ENCODE data around the gene ITPK1. TPM values are rescaled to one million over a fixed set of nuclear protein-coding genes. Genes with fewer than 3 reads are reported as not detected.

The ITPK1 gene
- total RNA-seq, 1 experiment from 2014 or later, result 25.9 TPM

DNA sequence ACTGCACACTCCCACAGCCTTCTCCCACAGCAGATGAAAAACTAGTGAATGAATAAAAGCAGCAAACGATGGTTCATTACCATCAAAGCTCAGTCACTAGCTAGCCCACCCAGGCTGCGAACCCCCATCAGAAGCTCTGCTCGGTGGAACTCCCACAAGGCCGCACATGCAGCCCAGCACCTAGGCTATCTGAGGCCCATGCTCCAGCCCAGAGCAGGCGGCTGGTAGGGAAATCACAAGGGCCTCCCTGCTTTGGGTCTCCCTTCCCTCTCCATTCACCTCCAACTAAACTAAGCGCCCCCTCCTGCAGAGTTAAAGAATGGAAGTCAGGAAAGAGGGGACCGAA is 69.0 kb downstream of the ITPK1 start:
- no TSS peak for BruUV-seq (replicated peaks)

GRCh38 chr14:93045965-93046704 is 69.6 kb downstream of the ITPK1 start:
- Histone ChIP-seq H3K36me3 (ENCODE audit: control insufficient read depth, insufficient read depth, low read length) (no peaks in the 10 kb centered on the region), H3K4me1 (ENCODE audit: control insufficient read depth, insufficient read depth, low read length) (0 out of 2 replicates have a peak, but pooled peaks cover 3% of the 10 kb centered on the region), H3K27ac (ENCODE audit: low read length) (no peak overlapping the region), H3K9me3 (ENCODE audit: control insufficient read depth, insufficient read depth, low read depth, low read length) (no peaks in the 10 kb centered on the region), H3K4me3 (ENCODE audit: low read depth in 2 of 2, low read length in 2 of 2) (no peak overlapping the region), H3K27me3 (ENCODE audit: control insufficient read depth, insufficient read depth, low read length) (no peaks in the 10 kb centered on the region)
- POLR2A ChIA-PET, result no interaction called here
- ATAC-seq (no peak), DNase-seq (ENCODE audit: low read depth, low spot score) (no peak)
- no TSS peak for BruUV-seq (replicated peaks)
- intact Hi-C loops (cut with micrococcal nuclease; ENCODE audit: unreplicated experiment) (no loop called here), in situ Hi-C loops (cut with HindIII; ENCODE audit: low pct_unique_long_range_greater_than_20kb, low sequenced_read_pairs) (no loop called here)
- TF ChIP-seq, protein P1, sequence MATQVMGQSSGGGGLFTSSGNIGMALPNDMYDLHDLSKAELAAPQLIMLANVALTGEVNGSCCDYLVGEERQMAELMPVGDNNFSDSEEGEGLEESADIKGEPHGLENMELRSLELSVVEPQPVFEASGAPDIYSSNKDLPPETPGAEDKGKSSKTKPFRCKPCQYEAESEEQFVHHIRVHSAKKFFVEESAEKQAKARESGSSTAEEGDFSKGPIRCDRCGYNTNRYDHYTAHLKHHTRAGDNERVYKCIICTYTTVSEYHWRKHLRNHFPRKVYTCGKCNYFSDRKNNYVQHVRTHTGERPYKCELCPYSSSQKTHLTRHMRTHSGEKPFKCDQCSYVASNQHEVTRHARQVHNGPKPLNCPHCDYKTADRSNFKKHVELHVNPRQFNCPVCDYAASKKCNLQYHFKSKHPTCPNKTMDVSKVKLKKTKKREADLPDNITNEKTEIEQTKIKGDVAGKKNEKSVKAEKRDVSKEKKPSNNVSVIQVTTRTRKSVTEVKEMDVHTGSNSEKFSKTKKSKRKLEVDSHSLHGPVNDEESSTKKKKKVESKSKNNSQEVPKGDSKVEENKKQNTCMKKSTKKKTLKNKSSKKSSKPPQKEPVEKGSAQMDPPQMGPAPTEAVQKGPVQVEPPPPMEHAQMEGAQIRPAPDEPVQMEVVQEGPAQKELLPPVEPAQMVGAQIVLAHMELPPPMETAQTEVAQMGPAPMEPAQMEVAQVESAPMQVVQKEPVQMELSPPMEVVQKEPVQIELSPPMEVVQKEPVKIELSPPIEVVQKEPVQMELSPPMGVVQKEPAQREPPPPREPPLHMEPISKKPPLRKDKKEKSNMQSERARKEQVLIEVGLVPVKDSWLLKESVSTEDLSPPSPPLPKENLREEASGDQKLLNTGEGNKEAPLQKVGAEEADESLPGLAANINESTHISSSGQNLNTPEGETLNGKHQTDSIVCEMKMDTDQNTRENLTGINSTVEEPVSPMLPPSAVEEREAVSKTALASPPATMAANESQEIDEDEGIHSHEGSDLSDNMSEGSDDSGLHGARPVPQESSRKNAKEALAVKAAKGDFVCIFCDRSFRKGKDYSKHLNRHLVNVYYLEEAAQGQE (IDR thresholded peaks at IDR 0.05; ENCODE audit: insufficient read depth in 1 of 2, low read depth in 2 of 2, low read length in 1 of 2), result no peak
- CTCF ChIA-PET, result interaction anchor here (0.6 kb wide), 1 partner anchor 278 kb away, joined by 4 read pairs; no protein-coding TSS in a partner anchor

More for the DNA sequence above, 69.0 kb downstream of the ITPK1 start:
- ChIA-PET POLR2A (interaction anchor here (0.6 kb wide), 1 partner anchor 109 kb away, joined by 5 read pairs; no protein-coding TSS in a partner anchor), CTCF (interaction anchor here (0.6 kb wide), 1 partner anchor 58 kb away, joined by 4 read pairs; no protein-coding TSS in a partner anchor)
- Histone ChIP-seq H3K36me3 (ENCODE audit: control insufficient read depth, insufficient read depth, low read length) (no peaks in the 10 kb centered on the region), H3K9me3 (ENCODE audit: control insufficient read depth, insufficient read depth, low read depth, low read length) (no peaks in the 10 kb centered on the region), H3K27me3 (ENCODE audit: control insufficient read depth, insufficient read depth, low read length) (no peaks in the 10 kb centered on the region), H3K27ac (ENCODE audit: low read length) (no peak overlapping the region), H3K4me1 (ENCODE audit: control insufficient read depth, insufficient read depth, low read length) (0 out of 2 replicates have a peak, but pooled peaks cover 3% of the 10 kb centered on the region), H3K4me3 (ENCODE audit: low read depth in 2 of 2, low read length in 2 of 2) (no peak overlapping the region)
- in situ Hi-C loops (cut with HindIII; ENCODE audit: low pct_unique_long_range_greater_than_20kb, low sequenced_read_pairs), result no loop called here
- intact Hi-C loops (cut with micrococcal nuclease; ENCODE audit: unreplicated experiment), result no loop called here
- TF ChIP-seq TCF7L2 (IDR thresholded peaks at IDR 0.05; ENCODE audit: low read depth, low read length), result no peak
- no peak for TF ChIP-seq SIN3A (IDR thresholded peaks at IDR 0.05; ENCODE audit: borderline replicate concordance, insufficient read depth, low read depth, low read length)
- TF ChIP-seq, protein P1 (IDR thresholded peaks at IDR 0.05; ENCODE audit: insufficient read depth in 1 of 2, low read depth in 2 of 2, low read length in 1 of 2), result no peak
- DNase-seq (ENCODE audit: low read depth, low spot score), result no peak
- no peak for ATAC-seq

Measured in Panc1 (cell line).